DOHH2 (cell line): ENCODE data around the gene TTC33.

Source experiments
- EZH2phosphoT487 ChIP-seq: fragments of 200-600 bp; sonication (generic); IDR thresholded peaks from 2 replicates; pipeline ENCODE4 v1.6.1; 2017; ENCODE audit warnings: borderline replicate concordance, mild to moderate bottlenecking, antibody characterized with exemption, low read length, moderate library complexity, mixed read lengths
- TF ChIP-seq, protein P1 (sequence below): fragments of 200-600 bp; sonication (generic); IDR thresholded peaks from one replicate; pipeline ENCODE4 v1.5.1; 2014; ENCODE audit warnings: antibody characterized with exemption, mild to moderate bottlenecking, low read depth, low read length; ENCODE audit not compliant: poor library complexity, severe bottlenecking

DNA sequence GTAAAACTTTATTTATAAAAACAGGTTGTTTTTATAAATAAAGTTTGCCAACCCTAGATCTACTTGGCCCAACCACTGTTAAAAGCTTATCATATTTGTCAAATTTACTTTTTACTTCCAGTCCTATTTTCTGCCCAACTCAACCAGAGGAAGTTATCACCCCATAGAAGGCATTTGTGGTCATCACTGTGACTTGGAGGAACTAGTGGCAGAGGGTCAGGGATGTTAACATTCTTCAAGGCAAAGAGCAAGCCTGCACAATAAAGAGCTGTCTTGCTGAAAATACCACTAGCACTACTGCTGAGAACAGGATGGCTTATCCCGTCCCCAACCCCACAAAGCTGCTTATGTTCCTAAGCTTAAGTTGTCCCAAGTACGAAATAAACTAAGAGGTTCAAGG is 22.3 kb downstream of the TTC33 start:
- TF ChIP-seq, protein P1, sequence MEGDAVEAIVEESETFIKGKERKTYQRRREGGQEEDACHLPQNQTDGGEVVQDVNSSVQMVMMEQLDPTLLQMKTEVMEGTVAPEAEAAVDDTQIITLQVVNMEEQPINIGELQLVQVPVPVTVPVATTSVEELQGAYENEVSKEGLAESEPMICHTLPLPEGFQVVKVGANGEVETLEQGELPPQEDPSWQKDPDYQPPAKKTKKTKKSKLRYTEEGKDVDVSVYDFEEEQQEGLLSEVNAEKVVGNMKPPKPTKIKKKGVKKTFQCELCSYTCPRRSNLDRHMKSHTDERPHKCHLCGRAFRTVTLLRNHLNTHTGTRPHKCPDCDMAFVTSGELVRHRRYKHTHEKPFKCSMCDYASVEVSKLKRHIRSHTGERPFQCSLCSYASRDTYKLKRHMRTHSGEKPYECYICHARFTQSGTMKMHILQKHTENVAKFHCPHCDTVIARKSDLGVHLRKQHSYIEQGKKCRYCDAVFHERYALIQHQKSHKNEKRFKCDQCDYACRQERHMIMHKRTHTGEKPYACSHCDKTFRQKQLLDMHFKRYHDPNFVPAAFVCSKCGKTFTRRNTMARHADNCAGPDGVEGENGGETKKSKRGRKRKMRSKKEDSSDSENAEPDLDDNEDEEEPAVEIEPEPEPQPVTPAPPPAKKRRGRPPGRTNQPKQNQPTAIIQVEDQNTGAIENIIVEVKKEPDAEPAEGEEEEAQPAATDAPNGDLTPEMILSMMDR, result no peak
- no peak for TF ChIP-seq EZH2phosphoT487
